ENCODE results near the gene LY6G5B.

LY6G5B gene

GRCh38 chr6:31632279-31632946 lies 37.4 kb upstream of the LY6G5B start:
- no peak for DNase-seq (ENCODE audit: low spot score in 2 of 2)
- Mint-ChIP-seq H3K4me3 (no peak overlapping the region), H3K4me1 (peaks cover 15% of the 10 kb centered on the region), H3K27me3 (no peaks in the 10 kb centered on the region), H3K36me3 (ENCODE audit: insufficient read depth) (peaks cover 67% of the 10 kb centered on the region), H3K27ac (ENCODE audit: low read depth) (peak overlapping the region; percentile 88), H3K9me3 (no peaks in the 10 kb centered on the region)
- ATAC-seq (replicated peaks; ENCODE audit: extremely low read depth, poor library complexity, severe bottlenecking), result no peak

DNA sequence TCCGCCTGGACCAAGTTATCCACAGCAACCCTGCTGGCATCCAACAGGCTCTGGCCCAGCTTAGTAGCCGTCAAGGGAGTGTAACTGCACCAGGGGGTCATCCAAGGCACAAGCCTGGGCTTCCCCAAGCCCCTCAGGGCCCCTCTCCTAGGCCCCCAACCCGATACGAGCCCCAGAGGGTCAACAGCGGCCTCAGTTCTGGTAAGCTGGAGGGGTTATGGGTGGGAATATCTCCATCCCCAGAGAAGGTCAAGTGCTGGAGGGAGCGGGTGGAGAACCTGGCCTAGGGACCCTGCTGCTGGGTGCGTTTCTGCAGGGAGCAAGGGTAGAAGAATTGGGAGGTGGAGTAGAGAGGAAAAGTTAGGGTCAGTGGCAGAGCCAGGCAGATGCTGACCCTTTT lies 36.3 kb upstream of the LY6G5B start:
- no peak for ATAC-seq (replicated peaks; ENCODE audit: extremely low read depth, poor library complexity, severe bottlenecking)
- Mint-ChIP-seq H3K4me3 (no peak overlapping the region), H3K36me3 (ENCODE audit: insufficient read depth) (peaks cover 64% of the 10 kb centered on the region), H3K9me3 (no peaks in the 10 kb centered on the region), H3K27me3 (no peaks in the 10 kb centered on the region), H3K4me1 (peaks cover 6% of the 10 kb centered on the region), H3K27ac (ENCODE audit: low read depth) (no peak overlapping the region)
- no peak for DNase-seq (ENCODE audit: low spot score in 2 of 2)

DNA sequence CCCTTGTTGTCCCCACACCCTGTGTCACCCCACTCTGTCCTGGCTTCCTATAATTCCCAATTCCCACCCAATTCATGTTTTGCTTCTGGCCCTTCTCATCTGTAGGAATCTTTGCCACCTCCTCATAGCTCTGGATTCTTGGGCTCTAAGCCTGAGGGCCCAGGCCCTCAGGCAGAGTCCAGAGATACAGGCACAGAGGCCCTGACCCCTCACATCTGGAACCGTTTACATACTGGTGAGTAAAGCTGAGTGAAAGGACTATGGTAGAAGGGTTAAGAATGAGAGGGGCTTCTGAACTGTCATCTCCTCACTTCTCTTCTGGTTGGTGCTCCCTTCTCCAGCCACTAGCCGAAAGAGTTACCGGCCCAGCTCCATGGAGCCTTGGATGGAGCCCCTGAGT lies 35.6 kb upstream of the LY6G5B start:
- Mint-ChIP-seq H3K4me1 (peaks cover 6% of the 10 kb centered on the region), H3K4me3 (no peak overlapping the region), H3K9me3 (no peaks in the 10 kb centered on the region), H3K27ac (ENCODE audit: low read depth) (peak overlapping the region; percentile 74), H3K36me3 (ENCODE audit: insufficient read depth) (peaks cover 62% of the 10 kb centered on the region), H3K27me3 (no peaks in the 10 kb centered on the region)
- DNase-seq (ENCODE audit: low spot score in 2 of 2), result no peak
- no peak for ATAC-seq (replicated peaks; ENCODE audit: extremely low read depth, poor library complexity, severe bottlenecking)

DNA sequence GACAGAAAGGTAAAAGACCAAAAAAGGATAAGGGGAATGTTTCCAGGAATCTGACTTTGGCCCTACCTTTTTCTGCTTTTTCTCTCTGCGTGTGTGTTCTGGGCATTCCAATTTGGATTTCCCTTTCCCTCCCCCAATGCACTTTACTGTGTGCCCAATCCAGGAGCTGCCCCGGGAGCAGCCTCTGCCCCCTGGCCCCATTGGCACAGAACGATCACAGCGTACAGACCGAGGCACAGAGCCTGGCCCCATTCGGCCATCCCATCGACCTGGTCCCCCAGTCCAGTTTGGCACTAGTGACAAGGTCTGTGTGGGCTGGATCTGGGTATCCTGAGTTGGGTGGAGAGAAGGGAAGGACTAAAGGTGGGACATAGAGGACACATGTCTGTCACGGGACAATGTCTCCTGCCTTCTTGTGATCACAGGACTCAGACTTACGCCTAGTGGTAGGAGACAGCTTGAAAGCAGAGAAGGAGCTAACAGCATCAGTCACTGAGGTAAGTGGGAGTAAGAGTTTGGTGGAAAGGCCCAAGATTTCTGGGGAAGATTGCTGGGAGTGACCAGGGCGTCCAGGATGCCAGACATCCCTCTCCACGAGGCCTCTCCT lies 34.7 kb upstream of the LY6G5B start:
- peaks cover 59% of the 10 kb centered on the region for H3K36me3 Mint-ChIP-seq (ENCODE audit: insufficient read depth)
- ATAC-seq (replicated peaks; ENCODE audit: extremely low read depth, poor library complexity, severe bottlenecking), result no peak
- H3K27me3 Mint-ChIP-seq, result no peaks in the 10 kb centered on the region
- no peaks in the 10 kb centered on the region for H3K9me3 Mint-ChIP-seq
- no peak overlapping the region for H3K4me3 Mint-ChIP-seq
- peaks cover 6% of the 10 kb centered on the region for H3K4me1 Mint-ChIP-seq
- no peak for DNase-seq (ENCODE audit: low spot score in 2 of 2)
- H3K27ac Mint-ChIP-seq (ENCODE audit: low read depth), result no peak overlapping the region

- Mint-ChIP-seq H3K4me1 (peaks cover 6% of the 10 kb centered on the region), H3K27me3 (no peaks in the 10 kb centered on the region), H3K36me3 (ENCODE audit: insufficient read depth) (peaks cover 62% of the 10 kb centered on the region), H3K27ac (ENCODE audit: low read depth) (peak overlapping the region; percentile 61), H3K4me3 (peak overlapping the region; percentile 20), H3K9me3 (no peaks in the 10 kb centered on the region)
- no peak for ATAC-seq (replicated peaks; ENCODE audit: extremely low read depth, poor library complexity, severe bottlenecking)
- DNase-seq (ENCODE audit: low spot score in 2 of 2), result no peak
These were observed 32.8 kb upstream of the LY6G5B start for GRCh38 chr6:31636698-31637596.

- Mint-ChIP-seq H3K27me3 (no peaks in the 10 kb centered on the region), H3K4me1 (peaks cover 6% of the 10 kb centered on the region), H3K9me3 (no peaks in the 10 kb centered on the region), H3K27ac (ENCODE audit: low read depth) (peak overlapping the region; percentile 71), H3K4me3 (no peak overlapping the region), H3K36me3 (ENCODE audit: insufficient read depth) (peaks cover 62% of the 10 kb centered on the region)
- DNase-seq (ENCODE audit: low spot score in 2 of 2) (no peak), ATAC-seq (replicated peaks; ENCODE audit: extremely low read depth, poor library complexity, severe bottlenecking) (no peak)
These were observed 30.7 kb upstream of the LY6G5B start for GRCh38 chr6:31639043-31639442.

DNA sequence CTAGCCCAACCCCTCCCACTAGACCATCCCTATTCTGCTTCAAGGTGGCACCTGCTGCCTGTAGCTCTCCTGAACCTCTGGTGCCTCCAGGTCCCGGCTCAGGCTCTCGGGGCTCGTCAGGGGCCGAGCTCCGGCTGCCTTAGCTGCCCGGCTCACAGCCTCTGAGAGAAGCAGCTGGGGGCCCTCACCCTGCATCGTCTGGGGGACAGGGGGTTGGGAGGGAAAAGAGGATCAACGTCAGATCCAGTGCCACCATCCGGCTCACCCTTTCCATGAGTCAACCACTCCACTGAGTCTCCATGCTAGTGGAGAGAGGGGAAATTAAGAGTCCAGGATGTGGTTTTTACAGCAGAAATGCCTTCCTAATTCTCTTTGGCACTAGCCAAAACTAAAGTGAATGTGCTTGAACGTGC lies 30.3 kb upstream of the LY6G5B start:
- H3K27me3 Mint-ChIP-seq, result no peaks in the 10 kb centered on the region
- H3K36me3 Mint-ChIP-seq (ENCODE audit: insufficient read depth), result peaks cover 60% of the 10 kb centered on the region
- peaks cover 6% of the 10 kb centered on the region for H3K4me1 Mint-ChIP-seq
- DNase-seq (ENCODE audit: low spot score in 2 of 2), result no peak
- H3K27ac Mint-ChIP-seq (ENCODE audit: low read depth), result no peak overlapping the region
- no peaks in the 10 kb centered on the region for H3K9me3 Mint-ChIP-seq
- ATAC-seq (replicated peaks; ENCODE audit: extremely low read depth, poor library complexity, severe bottlenecking), result no peak
- H3K4me3 Mint-ChIP-seq, result no peak overlapping the region

DNA sequence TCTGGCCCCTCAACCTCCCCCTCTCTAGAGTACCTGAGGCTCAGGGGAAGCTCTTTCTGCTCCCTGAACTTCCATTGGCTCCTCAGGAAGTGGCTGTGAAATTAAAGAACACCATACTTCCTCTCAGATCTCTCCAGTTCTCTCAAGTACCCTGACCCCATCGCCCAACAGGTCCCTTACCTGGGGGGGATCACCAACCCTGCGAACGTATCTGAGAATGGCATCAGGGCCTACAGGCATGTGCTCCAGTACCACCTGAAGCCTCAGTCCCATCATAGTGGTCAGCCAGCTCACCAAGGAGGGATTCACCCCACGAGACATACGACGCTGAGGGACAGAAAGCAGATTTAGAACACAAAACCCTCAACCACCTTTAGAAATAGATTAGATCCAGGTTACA lies 29.2 kb upstream of the LY6G5B start:
- Mint-ChIP-seq H3K4me3 (no peak overlapping the region), H3K27ac (ENCODE audit: low read depth) (no peak overlapping the region), H3K9me3 (no peaks in the 10 kb centered on the region), H3K36me3 (ENCODE audit: insufficient read depth) (peaks cover 62% of the 10 kb centered on the region), H3K4me1 (peaks cover 12% of the 10 kb centered on the region), H3K27me3 (no peaks in the 10 kb centered on the region)
- ATAC-seq (replicated peaks; ENCODE audit: extremely low read depth, poor library complexity, severe bottlenecking) (no peak), DNase-seq (ENCODE audit: low spot score in 2 of 2) (no peak)

GRCh38 chr6:31641370-31641769 lies 28.4 kb upstream of the LY6G5B start:
- ATAC-seq (replicated peaks; ENCODE audit: extremely low read depth, poor library complexity, severe bottlenecking), result no peak
- no peak for DNase-seq (ENCODE audit: low spot score in 2 of 2)
- Mint-ChIP-seq H3K27me3 (no peaks in the 10 kb centered on the region), H3K9me3 (no peaks in the 10 kb centered on the region), H3K27ac (ENCODE audit: low read depth) (no peak overlapping the region), H3K36me3 (ENCODE audit: insufficient read depth) (peaks cover 63% of the 10 kb centered on the region), H3K4me3 (no peak overlapping the region), H3K4me1 (peaks cover 11% of the 10 kb centered on the region)

DNA sequence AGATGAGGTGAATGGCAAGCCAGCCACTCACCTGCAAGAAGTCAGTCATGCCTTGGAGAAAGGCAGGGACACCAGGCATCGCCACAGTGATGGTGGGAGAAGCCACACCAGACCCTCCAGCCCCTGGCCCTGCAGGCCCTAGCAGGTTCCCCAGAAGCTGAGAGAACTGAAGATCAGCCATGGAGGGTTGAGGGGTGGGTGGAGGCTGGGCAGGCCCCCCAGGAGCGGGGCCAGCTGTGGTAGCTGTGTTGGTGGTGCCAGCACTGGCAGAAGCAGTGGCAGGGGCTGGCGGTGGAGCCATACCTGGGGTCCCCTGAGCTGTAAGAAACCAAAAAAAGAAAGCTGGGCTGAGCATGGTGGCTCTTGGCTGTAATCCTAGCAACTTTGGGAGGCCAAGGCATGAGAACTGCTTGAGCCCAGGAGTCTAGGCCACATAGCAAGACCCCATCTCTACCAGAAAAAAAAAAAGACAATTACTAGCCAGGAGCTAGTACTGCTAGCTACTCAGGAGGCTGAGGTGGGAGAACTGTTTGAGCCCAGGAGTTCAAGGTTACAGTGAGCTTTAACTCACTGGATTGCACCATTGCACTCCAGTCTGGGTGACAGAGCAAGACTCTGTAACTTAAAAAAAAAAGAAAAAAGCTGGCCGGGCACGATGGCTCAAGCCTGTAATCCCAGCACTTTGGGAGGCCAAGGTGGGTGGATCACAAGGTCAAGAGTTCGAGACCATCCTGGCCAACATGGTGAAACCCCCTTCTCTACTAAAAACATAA lies 26.8 kb upstream of the LY6G5B start:
- H3K9me3 Mint-ChIP-seq, result no peaks in the 10 kb centered on the region
- DNase-seq (ENCODE audit: low spot score in 2 of 2) (no peak), ATAC-seq (replicated peaks; ENCODE audit: extremely low read depth, poor library complexity, severe bottlenecking) (no peak)
- H3K27me3 Mint-ChIP-seq, result no peaks in the 10 kb centered on the region
- H3K36me3 Mint-ChIP-seq (ENCODE audit: insufficient read depth), result peaks cover 65% of the 10 kb centered on the region
- H3K27ac Mint-ChIP-seq (ENCODE audit: low read depth), result no peak overlapping the region
- no peak overlapping the region for H3K4me3 Mint-ChIP-seq
- H3K4me1 Mint-ChIP-seq, result peaks cover 7% of the 10 kb centered on the region

GRCh38 chr6:31643818-31644454 lies 25.8 kb upstream of the LY6G5B start:
- no peak overlapping the region for H3K4me3 Mint-ChIP-seq
- H3K9me3 Mint-ChIP-seq, result no peaks in the 10 kb centered on the region
- H3K4me1 Mint-ChIP-seq, result peaks cover 10% of the 10 kb centered on the region
- DNase-seq (ENCODE audit: low spot score in 2 of 2) (no peak), ATAC-seq (replicated peaks; ENCODE audit: extremely low read depth, poor library complexity, severe bottlenecking) (no peak)
- H3K27me3 Mint-ChIP-seq, result no peaks in the 10 kb centered on the region
- H3K27ac Mint-ChIP-seq (ENCODE audit: low read depth), result no peak overlapping the region
- peaks cover 69% of the 10 kb centered on the region for H3K36me3 Mint-ChIP-seq (ENCODE audit: insufficient read depth)

GRCh38 chr6:31645325-31645724 lies 24.5 kb upstream of the LY6G5B start:
- no peak overlapping the region for H3K4me3 Mint-ChIP-seq
- no peak for DNase-seq (ENCODE audit: low spot score in 2 of 2)
- no peak for ATAC-seq (replicated peaks; ENCODE audit: extremely low read depth, poor library complexity, severe bottlenecking)
- H3K27me3 Mint-ChIP-seq, result no peaks in the 10 kb centered on the region
- H3K4me1 Mint-ChIP-seq, result peaks cover 18% of the 10 kb centered on the region
- peaks cover 75% of the 10 kb centered on the region for H3K36me3 Mint-ChIP-seq (ENCODE audit: insufficient read depth)
- no peaks in the 10 kb centered on the region for H3K9me3 Mint-ChIP-seq
- H3K27ac Mint-ChIP-seq (ENCODE audit: low read depth), result peak overlapping the region; percentile 73
